Right forelimb (tissue), 1 donor: ENCODE results near the gene HELZ2.
"Not testable (repeated sequence)": the region's sequence is repeated elsewhere in the genome, so short reads cannot be mapped to it uniquely, and the experiment has no call there.

Source experiments
- DNase-seq: peaks from one replicate; pipeline ENCODE4 v3.0.0-alpha.2; 2018

The HELZ2 gene

GRCh38 chr20:63577317-63577894 is 3.4 kb upstream of the HELZ2 start:
- DNase-seq = no peak

- DNase-seq = no peak
Observed at GRCh38 chr20:63576311-63576710, 2.3 kb upstream of the HELZ2 start.

- no peak for DNase-seq
Observed at GRCh38 chr20:63574829-63575743, 1.0 kb upstream of the HELZ2 start.

- DNase-seq = no peak
Observed at GRCh38 chr20:63573647-63574131, 350 bp downstream of the HELZ2 start.

GRCh38 chr20:63572788-63573646 is 1.0 kb downstream of the HELZ2 start:
- no peak for DNase-seq

- DNase-seq = no peak
Observed at GRCh38 chr20:63572071-63572787, 1.8 kb downstream of the HELZ2 start.

- not testable (repeated sequence) for DNase-seq
Observed at GRCh38 chr20:63571087-63571478, 3.0 kb downstream of the HELZ2 start.

- DNase-seq = no peak
Observed at GRCh38 chr20:63570281-63571086, 3.6 kb downstream of the HELZ2 start.

- no peak for DNase-seq
Observed at GRCh38 chr20:63568986-63569949, 4.8 kb downstream of the HELZ2 start.

GRCh38 chr20:63568170-63568981 is 5.7 kb downstream of the HELZ2 start:
- DNase-seq = no peak

- DNase-seq = no peak
Observed at GRCh38 chr20:63567386-63568169, 6.5 kb downstream of the HELZ2 start.

GRCh38 chr20:63567136-63567385 is 7.0 kb downstream of the HELZ2 start:
- DNase-seq = no peak

- DNase-seq = no peak
Observed at GRCh38 chr20:63566395-63567135, 7.5 kb downstream of the HELZ2 start.

GRCh38 chr20:63565699-63566335 is 8.2 kb downstream of the HELZ2 start:
- no peak for DNase-seq

- DNase-seq = no peak
Observed at GRCh38 chr20:63565021-63565698, 8.9 kb downstream of the HELZ2 start.

- no peak for DNase-seq
Observed at GRCh38 chr20:63564036-63564810, 9.8 kb downstream of the HELZ2 start.
